ENCODE data around the gene PCDH19. TPM values are rescaled to one million over a fixed set of nuclear protein-coding genes. Genes with fewer than 3 reads are reported as not detected.

The PCDH19 gene
- polyA plus RNA-seq, 1 donor from 2014 or later: 8.2 TPM

DNA sequence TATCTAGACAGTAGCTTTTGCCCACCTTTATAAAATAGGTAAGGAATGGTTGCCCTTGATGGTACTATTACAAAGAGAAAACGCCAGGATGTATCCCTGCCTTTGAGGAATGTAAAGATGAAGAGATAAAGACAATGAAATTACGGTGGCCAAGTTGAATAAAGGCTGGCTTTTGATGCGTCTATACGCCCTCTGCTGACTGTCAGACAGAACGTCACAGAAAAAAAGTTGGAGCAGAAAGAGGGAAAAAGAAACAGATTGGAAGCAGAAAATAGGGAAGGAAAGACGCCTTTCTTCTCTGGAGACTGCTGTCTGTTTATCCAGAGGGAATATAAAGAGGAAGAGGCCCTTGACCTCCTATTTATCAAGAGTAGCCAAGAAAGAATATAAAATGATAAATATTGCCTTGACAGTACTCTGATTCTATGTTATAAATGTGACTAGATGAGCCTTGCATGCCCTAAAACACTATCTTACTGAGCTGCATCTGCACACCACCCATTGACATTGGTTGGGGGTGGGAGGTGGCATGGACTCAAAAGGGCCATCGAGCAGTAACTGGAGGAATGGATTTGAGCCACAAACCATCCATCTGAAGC, 30.6 kb downstream of the PCDH19 start:
- Histone ChIP-seq H3K4me2 (ENCODE audit: low read length) (no peak overlapping the region), H3K9me3 (ENCODE audit: low read length) (no peaks in the 10 kb centered on the region), H3K9me2 (ENCODE audit: insufficient read depth, low read length) (no peaks in the 10 kb centered on the region), H4K20me1 (ENCODE audit: insufficient read depth) (no peaks in the 10 kb centered on the region), H3K9ac (ENCODE audit: low read length) (no peak overlapping the region), H3K36me3 (ENCODE audit: insufficient read depth, low read length) (no peaks in the 10 kb centered on the region), H3F3A (ENCODE audit: insufficient read depth, low read length, poor library complexity, severe bottlenecking) (no peaks in the 10 kb centered on the region), H3K27ac (ENCODE audit: low read length) (no peak overlapping the region), H3K27me3 (ENCODE audit: insufficient read depth, low read depth, low read length) (no peaks in the 10 kb centered on the region), H3K79me2 (replicated peaks; ENCODE audit: insufficient read depth, low read length) (no peaks in the 10 kb centered on the region), H2AFZ (ENCODE audit: low read depth, low read length) (no peak overlapping the region), H3K4me3 (ENCODE audit: low read length) (no peak overlapping the region)
- TF ChIP-seq, protein P1, sequence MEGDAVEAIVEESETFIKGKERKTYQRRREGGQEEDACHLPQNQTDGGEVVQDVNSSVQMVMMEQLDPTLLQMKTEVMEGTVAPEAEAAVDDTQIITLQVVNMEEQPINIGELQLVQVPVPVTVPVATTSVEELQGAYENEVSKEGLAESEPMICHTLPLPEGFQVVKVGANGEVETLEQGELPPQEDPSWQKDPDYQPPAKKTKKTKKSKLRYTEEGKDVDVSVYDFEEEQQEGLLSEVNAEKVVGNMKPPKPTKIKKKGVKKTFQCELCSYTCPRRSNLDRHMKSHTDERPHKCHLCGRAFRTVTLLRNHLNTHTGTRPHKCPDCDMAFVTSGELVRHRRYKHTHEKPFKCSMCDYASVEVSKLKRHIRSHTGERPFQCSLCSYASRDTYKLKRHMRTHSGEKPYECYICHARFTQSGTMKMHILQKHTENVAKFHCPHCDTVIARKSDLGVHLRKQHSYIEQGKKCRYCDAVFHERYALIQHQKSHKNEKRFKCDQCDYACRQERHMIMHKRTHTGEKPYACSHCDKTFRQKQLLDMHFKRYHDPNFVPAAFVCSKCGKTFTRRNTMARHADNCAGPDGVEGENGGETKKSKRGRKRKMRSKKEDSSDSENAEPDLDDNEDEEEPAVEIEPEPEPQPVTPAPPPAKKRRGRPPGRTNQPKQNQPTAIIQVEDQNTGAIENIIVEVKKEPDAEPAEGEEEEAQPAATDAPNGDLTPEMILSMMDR (IDR thresholded peaks at IDR 0.05; ENCODE audit: poor library complexity, severe bottlenecking): peak; percentile 76
- TF ChIP-seq, protein P2, sequence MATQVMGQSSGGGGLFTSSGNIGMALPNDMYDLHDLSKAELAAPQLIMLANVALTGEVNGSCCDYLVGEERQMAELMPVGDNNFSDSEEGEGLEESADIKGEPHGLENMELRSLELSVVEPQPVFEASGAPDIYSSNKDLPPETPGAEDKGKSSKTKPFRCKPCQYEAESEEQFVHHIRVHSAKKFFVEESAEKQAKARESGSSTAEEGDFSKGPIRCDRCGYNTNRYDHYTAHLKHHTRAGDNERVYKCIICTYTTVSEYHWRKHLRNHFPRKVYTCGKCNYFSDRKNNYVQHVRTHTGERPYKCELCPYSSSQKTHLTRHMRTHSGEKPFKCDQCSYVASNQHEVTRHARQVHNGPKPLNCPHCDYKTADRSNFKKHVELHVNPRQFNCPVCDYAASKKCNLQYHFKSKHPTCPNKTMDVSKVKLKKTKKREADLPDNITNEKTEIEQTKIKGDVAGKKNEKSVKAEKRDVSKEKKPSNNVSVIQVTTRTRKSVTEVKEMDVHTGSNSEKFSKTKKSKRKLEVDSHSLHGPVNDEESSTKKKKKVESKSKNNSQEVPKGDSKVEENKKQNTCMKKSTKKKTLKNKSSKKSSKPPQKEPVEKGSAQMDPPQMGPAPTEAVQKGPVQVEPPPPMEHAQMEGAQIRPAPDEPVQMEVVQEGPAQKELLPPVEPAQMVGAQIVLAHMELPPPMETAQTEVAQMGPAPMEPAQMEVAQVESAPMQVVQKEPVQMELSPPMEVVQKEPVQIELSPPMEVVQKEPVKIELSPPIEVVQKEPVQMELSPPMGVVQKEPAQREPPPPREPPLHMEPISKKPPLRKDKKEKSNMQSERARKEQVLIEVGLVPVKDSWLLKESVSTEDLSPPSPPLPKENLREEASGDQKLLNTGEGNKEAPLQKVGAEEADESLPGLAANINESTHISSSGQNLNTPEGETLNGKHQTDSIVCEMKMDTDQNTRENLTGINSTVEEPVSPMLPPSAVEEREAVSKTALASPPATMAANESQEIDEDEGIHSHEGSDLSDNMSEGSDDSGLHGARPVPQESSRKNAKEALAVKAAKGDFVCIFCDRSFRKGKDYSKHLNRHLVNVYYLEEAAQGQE (IDR thresholded peaks at IDR 0.05; ENCODE audit: borderline replicate concordance): no peak
- TF ChIP-seq SMC3 (conservative IDR thresholded peaks at IDR 0.05; ENCODE audit: poor library complexity) (peak; percentile 76), EP300 (conservative IDR thresholded peaks at IDR 0.05; ENCODE audit: poor library complexity, severe bottlenecking) (no peak), RAD21 (conservative IDR thresholded peaks at IDR 0.05) (peak; percentile 76)

DNA sequence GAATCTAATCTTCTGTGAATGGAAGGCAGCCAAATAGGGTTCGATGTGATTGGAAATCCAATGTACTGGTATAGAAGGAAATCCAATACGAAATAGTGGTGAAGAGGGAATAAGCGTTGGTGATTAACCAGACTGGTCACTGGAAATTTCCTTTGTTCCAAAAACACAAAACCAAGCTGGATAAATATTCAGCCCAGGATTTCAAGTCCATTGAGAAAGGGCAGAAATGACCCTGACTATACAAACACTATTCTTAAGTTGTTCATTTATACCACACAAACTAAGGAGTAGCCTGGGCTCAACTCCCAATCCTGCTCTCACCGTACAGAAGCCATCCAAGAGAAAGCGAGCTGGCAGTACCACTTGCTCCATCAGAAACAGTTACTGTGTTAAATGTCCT, 32.2 kb downstream of the PCDH19 start:
- no peaks in the 10 kb centered on the region for H3F3A ChIP-seq (ENCODE audit: insufficient read depth, low read length, poor library complexity, severe bottlenecking)
- no peak overlapping the region for H3K27ac ChIP-seq (ENCODE audit: low read length)
- no peaks in the 10 kb centered on the region for H3K9me3 ChIP-seq (ENCODE audit: low read length)
- no peaks in the 10 kb centered on the region for H4K20me1 ChIP-seq (ENCODE audit: insufficient read depth)
- H3K9ac ChIP-seq (ENCODE audit: low read length): no peak overlapping the region
- H3K79me2 ChIP-seq (replicated peaks; ENCODE audit: insufficient read depth, low read length): no peaks in the 10 kb centered on the region
- no peak overlapping the region for H3K4me2 ChIP-seq (ENCODE audit: low read length)
- no peak overlapping the region for H2AFZ ChIP-seq (ENCODE audit: low read depth, low read length)
- no peaks in the 10 kb centered on the region for H3K9me2 ChIP-seq (ENCODE audit: insufficient read depth, low read length)
- H3K27me3 ChIP-seq (ENCODE audit: insufficient read depth, low read depth, low read length): no peaks in the 10 kb centered on the region
- H3K4me3 ChIP-seq (ENCODE audit: low read length): no peak overlapping the region
- TF ChIP-seq POLR2AphosphoS5 (IDR thresholded peaks at IDR 0.05) (no peak), EZH2 (IDR thresholded peaks at IDR 0.05; ENCODE audit: borderline replicate concordance, insufficient read depth, low read length, poor library complexity, severe bottlenecking) (no peak), RAD21 (conservative IDR thresholded peaks at IDR 0.05) (no peak)
- TF ChIP-seq, protein P2 (IDR thresholded peaks at IDR 0.05; ENCODE audit: borderline replicate concordance): no peak
- no peaks in the 10 kb centered on the region for H3K36me3 ChIP-seq (ENCODE audit: insufficient read depth, low read length)

Measured in neural cell (in vitro differentiated cells).